ENCODE data around the gene UGT1A10. TPM values are rescaled to one million over a fixed set of nuclear protein-coding genes. Genes with fewer than 3 reads are reported as not detected.

The UGT1A10 gene
- total and polyA plus RNA-seq, 2 of the 13 experiments (the other 11 are each of a cell fraction or from before 2014, with no cell fraction given) = not detected

- 0 out of 2 replicates have a peak, but pooled peaks have one; percentile 20 for TF ChIP-seq ZNF740 (CRISPR knock-in tag; IDR thresholded peaks at IDR 0.05)
- TF ChIP-seq ZFP91 (CRISPR knock-in tag; IDR thresholded peaks at IDR 0.05; ENCODE audit: borderline replicate concordance) = 0 out of 2 replicates have a peak, but pooled peaks have one; percentile 36
- no peak; the same call in 1 of the 2 replicates for TF ChIP-seq ZNF350 (CRISPR knock-in tag; IDR thresholded peaks at IDR 0.05; ENCODE audit: borderline replicate concordance, low read depth)
- TF ChIP-seq HDAC6 (IDR thresholded peaks at IDR 0.05; ENCODE audit: low read depth, low read length) = no peak
- TF ChIP-seq ZNF569 (CRISPR knock-in tag; IDR thresholded peaks at IDR 0.05; ENCODE audit: borderline replicate concordance) = no peak
- no peak for TF ChIP-seq ZNF138 (CRISPR knock-in tag; IDR thresholded peaks at IDR 0.05; ENCODE audit: low read depth)
- TF ChIP-seq ZNF292 (CRISPR knock-in tag; IDR thresholded peaks at IDR 0.05; ENCODE audit: borderline replicate concordance, low read depth) = peak; percentile 31; the same call in 1 of the 2 replicates
- TF ChIP-seq FOSL2 (CRISPR knock-in tag; IDR thresholded peaks at IDR 0.05) = no peak
- TF ChIP-seq, protein P1, sequence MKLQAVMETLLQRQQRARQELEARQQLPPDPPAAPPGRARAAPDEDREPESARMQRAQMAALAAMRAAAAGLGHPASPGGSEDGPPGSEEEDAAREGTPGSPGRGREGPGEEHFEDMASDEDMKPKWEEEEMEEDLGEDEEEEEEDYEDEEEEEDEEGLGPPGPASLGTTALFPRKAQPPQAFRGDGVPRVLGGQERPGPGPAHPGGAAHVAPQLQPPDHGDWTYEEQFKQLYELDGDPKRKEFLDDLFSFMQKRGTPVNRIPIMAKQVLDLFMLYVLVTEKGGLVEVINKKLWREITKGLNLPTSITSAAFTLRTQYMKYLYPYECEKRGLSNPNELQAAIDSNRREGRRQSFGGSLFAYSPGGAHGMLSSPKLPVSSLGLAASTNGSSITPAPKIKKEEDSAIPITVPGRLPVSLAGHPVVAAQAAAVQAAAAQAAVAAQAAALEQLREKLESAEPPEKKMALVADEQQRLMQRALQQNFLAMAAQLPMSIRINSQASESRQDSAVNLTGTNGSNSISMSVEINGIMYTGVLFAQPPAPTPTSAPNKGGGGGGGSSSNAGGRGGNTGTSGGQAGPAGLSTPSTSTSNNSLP (IDR thresholded peaks at IDR 0.05; ENCODE audit: low read depth, low read length) = no peak
- peak; percentile 61 for TF ChIP-seq ZFY (CRISPR knock-in tag; IDR thresholded peaks at IDR 0.05)
- TF ChIP-seq HIVEP1 (CRISPR knock-in tag; IDR thresholded peaks at IDR 0.05) = peak; percentile 60; the same call in 1 of the 2 replicates
- TF ChIP-seq ZNF274 (CRISPR knock-in tag; IDR thresholded peaks at IDR 0.05) = 0 out of 2 replicates have a peak, but pooled peaks have one; percentile 35
- TF ChIP-seq SOX6 (IDR thresholded peaks at IDR 0.05) = no peak
- TF ChIP-seq SOX6 (CRISPR knock-in tag; IDR thresholded peaks at IDR 0.05) = 0 out of 2 replicates have a peak, but pooled peaks have one; percentile 26
- no peak for TF ChIP-seq KLF6 (CRISPR knock-in tag; IDR thresholded peaks at IDR 0.05)
- 0 out of 2 replicates have a peak, but pooled peaks have one; percentile 34 for TF ChIP-seq IRF9 (CRISPR knock-in tag; IDR thresholded peaks at IDR 0.05; ENCODE audit: borderline replicate concordance)
- TF ChIP-seq AHR (CRISPR knock-in tag; IDR thresholded peaks at IDR 0.05) = no peak
- no peak for TF ChIP-seq PPARG (CRISPR knock-in tag; conservative IDR thresholded peaks at IDR 0.05)
- peak; percentile 39 for TF ChIP-seq CTCF (CRISPR knock-in tag; IDR thresholded peaks at IDR 0.05)
- peak; percentile 23; the same call in 1 of the 2 replicates for TF ChIP-seq NR2C2 (CRISPR knock-in tag; IDR thresholded peaks at IDR 0.05; ENCODE audit: borderline replicate concordance)
- peak; percentile 79 for TF ChIP-seq HNF4A (CRISPR knock-in tag; IDR thresholded peaks at IDR 0.05)
- TF ChIP-seq ZMYM3 (CRISPR knock-in tag; IDR thresholded peaks at IDR 0.05) = peak; percentile 70
Measured at GRCh38 chr2:233817995-233818638, 181.9 kb downstream of the UGT1A10 start (continued).
